KOPT-K1 (cell line): ENCODE measurements around the gene APBA3.

Experiments
- H3K27ac ChIP-seq: fragments of 200-600 bp; sonication (generic); 2 replicates; pipeline ENCODE4 v1.5.1; 2016; ENCODE audit warnings: antibody characterized with exemption, mild to moderate bottlenecking, low read depth, low read length; ENCODE audit not compliant: poor library complexity, severe bottlenecking
- H3K36me3 ChIP-seq: fragments of 200-600 bp; sonication (generic); 2 replicates; pipeline ENCODE4 v1.5.1; 2017; ENCODE audit warnings: antibody characterized with exemption, mild to moderate bottlenecking, low read length, moderate library complexity; ENCODE audit not compliant: insufficient read depth
- H3K9me3 ChIP-seq: fragments of 200-600 bp; sonication (generic); 2 replicates; pipeline ENCODE4 v1.5.1; 2017; ENCODE audit warnings: antibody characterized with exemption, low read length, mild to moderate bottlenecking; ENCODE audit not compliant: insufficient read depth, poor library complexity, severe bottlenecking

APBA3 gene

GRCh38 chr19:3752492-3752891 is 9.0 kb downstream of the APBA3 start:
- H3K27ac ChIP-seq: no peak overlapping the region
- H3K36me3 ChIP-seq: peaks cover 17% of the 10 kb centered on the region; the same call in 1 of the 2 replicates

GRCh38 chr19:3751236-3751635 is 10.3 kb downstream of the APBA3 start:
- Histone ChIP-seq H3K27ac (no peak overlapping the region), H3K36me3 (peaks cover 16% of the 10 kb centered on the region; the same call in 1 of the 2 replicates), H3K9me3 (no peaks in the 10 kb centered on the region)

More at GRCh38 chr19:3752492-3752891, 9.0 kb downstream of the APBA3 start:
- H3K9me3 ChIP-seq: no peaks in the 10 kb centered on the region

GRCh38 chr19:3750211-3750610 is 11.3 kb downstream of the APBA3 start:
- H3K9me3 ChIP-seq: no peaks in the 10 kb centered on the region

GRCh38 chr19:3748965-3749364 is 12.5 kb downstream of the APBA3 start:
- no peaks in the 10 kb centered on the region for H3K9me3 ChIP-seq

More at GRCh38 chr19:3750211-3750610, 11.3 kb downstream of the APBA3 start:
- Histone ChIP-seq H3K36me3 (peaks cover 16% of the 10 kb centered on the region; the same call in 1 of the 2 replicates), H3K27ac (no peak overlapping the region)

GRCh38 chr19:3746371-3747056 is 15.0 kb downstream of the APBA3 start:
- Histone ChIP-seq H3K27ac (no peak overlapping the region), H3K36me3 (peaks cover 16% of the 10 kb centered on the region; the same call in 1 of the 2 replicates), H3K9me3 (no peaks in the 10 kb centered on the region)

More at GRCh38 chr19:3748965-3749364, 12.5 kb downstream of the APBA3 start:
- peaks cover 16% of the 10 kb centered on the region; the same call in 1 of the 2 replicates for H3K36me3 ChIP-seq
- H3K27ac ChIP-seq: no peak overlapping the region

GRCh38 chr19:3745363-3746045 is 16.0 kb downstream of the APBA3 start:
- Histone ChIP-seq H3K27ac (no peak overlapping the region), H3K9me3 (no peaks in the 10 kb centered on the region), H3K36me3 (peaks cover 10% of the 10 kb centered on the region; the same call in 1 of the 2 replicates)

- H3K36me3 ChIP-seq: no peaks in the 10 kb centered on the region
- H3K27ac ChIP-seq: no peak overlapping the region
- H3K9me3 ChIP-seq: no peaks in the 10 kb centered on the region
Measured at GRCh38 chr19:3743486-3743885, 18.0 kb downstream of the APBA3 start.

GRCh38 chr19:3740431-3740830 is 21.1 kb downstream of the APBA3 start:
- no peaks in the 10 kb centered on the region for H3K9me3 ChIP-seq
- no peak overlapping the region for H3K27ac ChIP-seq
- H3K36me3 ChIP-seq: no peaks in the 10 kb centered on the region

- Histone ChIP-seq H3K9me3 (no peaks in the 10 kb centered on the region), H3K36me3 (no peaks in the 10 kb centered on the region), H3K27ac (no peak overlapping the region)
Measured at GRCh38 chr19:3738477-3739220, 22.8 kb downstream of the APBA3 start.

GRCh38 chr19:3737487-3738205 is 23.8 kb downstream of the APBA3 start:
- Histone ChIP-seq H3K36me3 (no peaks in the 10 kb centered on the region), H3K9me3 (no peaks in the 10 kb centered on the region)

GRCh38 chr19:3736106-3736724 is 25.3 kb downstream of the APBA3 start:
- Histone ChIP-seq H3K36me3 (no peaks in the 10 kb centered on the region), H3K27ac (no peak overlapping the region), H3K9me3 (no peaks in the 10 kb centered on the region)

More at GRCh38 chr19:3737487-3738205, 23.8 kb downstream of the APBA3 start:
- H3K27ac ChIP-seq: no peak overlapping the region

- Histone ChIP-seq H3K9me3 (no peaks in the 10 kb centered on the region), H3K36me3 (no peaks in the 10 kb centered on the region), H3K27ac (no peak overlapping the region)
Measured at GRCh38 chr19:3734310-3734600, 27.2 kb downstream of the APBA3 start.

GRCh38 chr19:3733549-3734309 is 27.8 kb downstream of the APBA3 start:
- Histone ChIP-seq H3K27ac (no peak overlapping the region), H3K9me3 (no peaks in the 10 kb centered on the region), H3K36me3 (no peaks in the 10 kb centered on the region)

GRCh38 chr19:3732108-3732507 is 29.4 kb downstream of the APBA3 start:
- Histone ChIP-seq H3K9me3 (no peaks in the 10 kb centered on the region), H3K27ac (no peak overlapping the region)

More at GRCh38 chr19:3732108-3732507, 29.4 kb downstream of the APBA3 start:
- H3K36me3 ChIP-seq: no peaks in the 10 kb centered on the region
